Colonic mucosa (tissue), 4 donors: ENCODE measurements around the gene GALNT1. TPM values are rescaled to one million over a fixed set of nuclear protein-coding genes. Genes with fewer than 3 reads are reported as not detected.

Source experiments
- DNase-seq: peaks from one replicate; pipeline ENCODE4 v3.0.0-alpha.2; 2020
- H3K27ac ChIP-seq: fragments of 200-600 bp; one replicate; pipeline ENCODE4 v1.8.0; 2021
- H3K27me3 ChIP-seq: fragments of 200-600 bp; one replicate; pipeline ENCODE4 v1.8.0; 2021
- H3K36me3 ChIP-seq: fragments of 200-600 bp; one replicate; pipeline ENCODE4 v1.8.0; 2021
- H3K4me1 ChIP-seq: fragments of 200-600 bp; one replicate; pipeline ENCODE4 v1.8.0; 2021; ENCODE audit warnings: mild to moderate bottlenecking
- H3K4me3 ChIP-seq: fragments of 200-600 bp; one replicate; pipeline ENCODE4 v1.8.0; 2021
- H3K9ac ChIP-seq, 2 donors: one replicate each; pipeline ENCODE4 v1.7.0; 2013; ENCODE audit warnings: control low read depth in 2 of 2, low read depth in 2 of 2, low read length in 2 of 2
- H3K9me3 ChIP-seq: fragments of 200-600 bp; one replicate; pipeline ENCODE4 v1.8.0; 2021
- CTCF ChIP-seq: fragments of 200-600 bp; IDR thresholded peaks from one replicate; pipeline ENCODE4 v1.8.0; 2022; ENCODE audit warnings: antibody characterized with exemption, mild to moderate bottlenecking
- intact Hi-C: fragments of 100-400 bp; cut with DNase I; formaldehyde crosslinking; loops from one replicate; pipeline ENCODE4 v1.14.1; 2022
- total RNA-seq, 2 donors: library from RNA; stranded (reverse); fragmentation: NEBNext Ultra II Directional in 1 of 2; extraction: Animal tissue kit (Norgen Biotek cat#: 25700) in 1 of 2; gene quantifications; one replicate each; pipeline ENCODE4 v1.2.1, GENCODE V29; 2021
- donor health status: healthy.
- donor health status: DM: no; HTN: no; CAD: no.
- donor health status: DM: no; HTN: no; CAD: no.

GALNT1 gene
- total RNA-seq, 2 donors from 2014 or later = 108 to 140 TPM

- no peak overlapping the region for H3K4me3 ChIP-seq
- no peaks in the 10 kb centered on the region for H3K9me3 ChIP-seq
- intact Hi-C loops = no loop called here
- no peak for TF ChIP-seq CTCF
- peak; percentile 69 for DNase-seq
- H3K4me1 ChIP-seq = no peaks in the 10 kb centered on the region
- H3K27ac ChIP-seq = peak overlapping the region; percentile 51
- no peaks in the 10 kb centered on the region for H3K36me3 ChIP-seq
- H3K9ac ChIP-seq = no peak overlapping the region
- H3K27me3 ChIP-seq = no peaks in the 10 kb centered on the region
Observed at GRCh38 chr18:35672897-35673296, 91.4 kb downstream of the GALNT1 start.

GRCh38 chr18:35673682-35674081 lies 92.1 kb downstream of the GALNT1 start:
- no peak for TF ChIP-seq CTCF
- DNase-seq = no peak
- no peak overlapping the region for H3K9ac ChIP-seq
- no peak overlapping the region for H3K4me3 ChIP-seq
- no peaks in the 10 kb centered on the region for H3K4me1 ChIP-seq
- intact Hi-C loops = no loop called here
- H3K27ac ChIP-seq = no peak overlapping the region
- no peaks in the 10 kb centered on the region for H3K27me3 ChIP-seq
- H3K36me3 ChIP-seq = no peaks in the 10 kb centered on the region
- no peaks in the 10 kb centered on the region for H3K9me3 ChIP-seq

GRCh38 chr18:35680139-35680551 lies 98.6 kb downstream of the GALNT1 start:
- Histone ChIP-seq H3K9me3 (no peaks in the 10 kb centered on the region), H3K36me3 (no peaks in the 10 kb centered on the region)

GRCh38 chr18:35682281-35682867 lies 100.8 kb downstream of the GALNT1 start:
- H3K4me3 ChIP-seq = no peak overlapping the region
- H3K27ac ChIP-seq = no peak overlapping the region
- no peak for TF ChIP-seq CTCF
- intact Hi-C loops = no loop called here
- no peak for DNase-seq
- no peak overlapping the region for H3K9ac ChIP-seq
- no peaks in the 10 kb centered on the region for H3K9me3 ChIP-seq
- no peaks in the 10 kb centered on the region for H3K27me3 ChIP-seq
- H3K36me3 ChIP-seq = no peaks in the 10 kb centered on the region
- H3K4me1 ChIP-seq = no peaks in the 10 kb centered on the region

More at GRCh38 chr18:35680139-35680551, 98.6 kb downstream of the GALNT1 start:
- no peaks in the 10 kb centered on the region for H3K27me3 ChIP-seq
- H3K4me3 ChIP-seq = no peak overlapping the region
- no peak for TF ChIP-seq CTCF
- no peak overlapping the region for H3K9ac ChIP-seq
- intact Hi-C loops = no loop called here
- no peaks in the 10 kb centered on the region for H3K4me1 ChIP-seq
- DNase-seq = no peak
- H3K27ac ChIP-seq = no peak overlapping the region

- no peaks in the 10 kb centered on the region for H3K9me3 ChIP-seq
- no peak overlapping the region for H3K4me3 ChIP-seq
- no peaks in the 10 kb centered on the region for H3K36me3 ChIP-seq
- no peaks in the 10 kb centered on the region for H3K4me1 ChIP-seq
- intact Hi-C loops = no loop called here
- H3K27me3 ChIP-seq = no peaks in the 10 kb centered on the region
- DNase-seq = no peak
- no peak for TF ChIP-seq CTCF
- no peak overlapping the region for H3K9ac ChIP-seq
- no peak overlapping the region for H3K27ac ChIP-seq
Observed at GRCh38 chr18:35683021-35683420, 101.5 kb downstream of the GALNT1 start.
